Measurements from ENCODE around the gene RUNX2.

GRCh38 chr6:45371924-45372573 lies 43.9 kb downstream of the RUNX2 start:
- TF ChIP-seq CTCF (IDR thresholded peaks at IDR 0.05; ENCODE audit: insufficient read depth, low read depth, low read length): no peak
- no peak for TF ChIP-seq EZH2 (IDR thresholded peaks at IDR 0.05; ENCODE audit: insufficient read depth, low read length)
